GM12878 (cell line): ENCODE measurements around the gene NT5DC4. TPM values are rescaled to one million over a fixed set of nuclear protein-coding genes. Genes with fewer than 3 reads are reported as not detected.

Source experiments
- ATAC-seq: fragments of 200-7000 bp; cut with Tn5 transposase; 3 replicates; pipeline ENCODE4 v1.9.1; 2020; ENCODE audit warnings: mild to moderate bottlenecking, moderate library complexity
- BruUV-seq: library from RNA; stranded (reverse); fragments of 400-500 nt; replicated peaks from 2 replicates; lab custom pipeline; 2021; lab: Mats Ljungman, UMichigan
- CTCF ChIA-PET: fragments of 300-600 bp; sonication (Branson Sonifier 250); formaldehyde crosslinking; extraction: SDS; loops from one replicate; lab custom pipeline; 2021; ENCODE audit warnings: inconsistent platforms; lab: Yijun Ruan, JAX
- POLR2A ChIA-PET: fragments of 350-600 bp; formaldehyde crosslinking; extraction: SDS; loops from one replicate; lab custom pipeline; 2021; ENCODE audit warnings: inconsistent platforms; lab: Charles Lee
- RAD21 ChIA-PET: fragments of 300-600 bp; sonication (Branson Sonifier 250); formaldehyde crosslinking; loops from one replicate; lab custom pipeline; 2023; ENCODE audit warnings: antibody characterized with exemption; ENCODE audit not compliant: unreplicated experiment; lab: Charles Lee
- SMC1A ChIA-PET: fragments of 300-600 bp; sonication (Branson Sonifier 250); formaldehyde crosslinking; loops from one replicate; lab custom pipeline; 2023; ENCODE audit not compliant: unreplicated experiment, uncharacterized antibody; lab: Charles Lee
- DNase-seq: peaks from one replicate; pipeline ENCODE4 v3.0.0-alpha.2; 2011; ENCODE audit warnings: low read depth, low spot score
- FAIRE-seq: peaks from 3 replicates; lab custom pipeline; 2011; peaks lifted over from hg19 to GRCh38; lab: Jason Lieb, UNC
- H2AFZ ChIP-seq: 2 replicates; pipeline ENCODE4 v1.6.0; 2011; ENCODE audit warnings: low read depth, low read length, control low read depth; ENCODE audit not compliant: control insufficient read depth
- H3K27ac ChIP-seq: 2 replicates; pipeline ENCODE4 v1.5.1; 2011; ENCODE audit warnings: control low read depth; ENCODE audit not compliant: control insufficient read depth, insufficient read depth
- H3K27me3 ChIP-seq, 2 experiments: replicated peaks in 1 of 2; 2 replicates each; pipeline versions ENCODE4 v1.6.0 to v1.6.1; 2011; ENCODE audit warnings: low read length in 1 of 2; ENCODE audit not compliant: control insufficient read depth in 2 of 2, insufficient read depth in 2 of 2
- H3K36me3 ChIP-seq, 2 experiments: 2 replicates each; pipeline ENCODE4 v1.5.1; 2011; ENCODE audit warnings: low read length in 1 of 2; ENCODE audit not compliant: control insufficient read depth in 2 of 2, insufficient read depth in 2 of 2
- H3K4me1 ChIP-seq: 2 replicates; pipeline ENCODE4 v1.6.1; 2011; ENCODE audit warnings: mild to moderate bottlenecking, low read length, moderate library complexity, mixed read lengths; ENCODE audit not compliant: control insufficient read depth, insufficient read depth
- H3K4me2 ChIP-seq: 2 replicates; pipeline ENCODE4 v1.6.0; 2011; ENCODE audit warnings: control low read depth; ENCODE audit not compliant: control insufficient read depth, insufficient read depth
- H3K4me3 ChIP-seq: fragments of 200-600 bp; sonication (generic); 2 replicates; pipeline ENCODE4 v1.5.1; 2016
- H3K79me2 ChIP-seq: 2 replicates; pipeline ENCODE4 v1.6.0; 2011; ENCODE audit warnings: low read length; ENCODE audit not compliant: control insufficient read depth, insufficient read depth
- H3K9ac ChIP-seq: 2 replicates; pipeline ENCODE4 v1.8.0; 2011; ENCODE audit warnings: low read length, control low read depth, mixed read lengths; ENCODE audit not compliant: control insufficient read depth, insufficient read depth
- H3K9me3 ChIP-seq: replicated peaks from 3 replicates; pipeline ENCODE4 v1.5.1; 2011; ENCODE audit warnings: mild to moderate bottlenecking, low read length; ENCODE audit not compliant: control insufficient read depth, insufficient read depth
- H4K20me1 ChIP-seq: 2 replicates; pipeline ENCODE4 v1.6.0; 2011; ENCODE audit not compliant: control insufficient read depth, insufficient read depth
- CHD1 ChIP-seq: IDR thresholded peaks from 2 replicates; pipeline ENCODE4 v1.6.1; 2012; ENCODE audit warnings: low read depth, low read length, improper control_type of control experiment
- CREB1 ChIP-seq: IDR thresholded peaks from 2 replicates; pipeline ENCODE4 v1.6.1; 2012; ENCODE audit warnings: low read depth, mild to moderate bottlenecking, inconsistent platforms
- DPF2 ChIP-seq: fragments of 450-650 bp; IDR thresholded peaks from 2 replicates; pipeline ENCODE4 v1.6.1; 2017; ENCODE audit warnings: mild to moderate bottlenecking
- JUND ChIP-seq: IDR thresholded peaks from 2 replicates; pipeline ENCODE4 v1.6.1; 2012; ENCODE audit warnings: low read depth, mild to moderate bottlenecking, low read length, improper control_type of control experiment, moderate library complexity
- LARP7 ChIP-seq: fragments of 450-650 bp; IDR thresholded peaks from 2 replicates; pipeline ENCODE4 v1.6.1; 2017; ENCODE audit warnings: mild to moderate bottlenecking
- NFYB ChIP-seq: IDR thresholded peaks from 2 replicates; pipeline ENCODE4 v1.6.1; 2011; ENCODE audit warnings: low read depth, mild to moderate bottlenecking, low read length, improper control_type of control experiment, moderate library complexity; ENCODE audit not compliant: insufficient read depth
- PAX8 ChIP-seq: fragments of 450-650 bp; IDR thresholded peaks from 2 replicates; pipeline ENCODE4 v1.6.1; 2017; ENCODE audit warnings: mild to moderate bottlenecking, moderate library complexity
- RFX5 ChIP-seq: IDR thresholded peaks from 2 replicates; pipeline ENCODE4 v1.6.1; 2011; ENCODE audit warnings: low read depth, low read length, improper control_type of control experiment
- WRNIP1 ChIP-seq: IDR thresholded peaks from 2 replicates; pipeline ENCODE4 v1.6.1; 2011; ENCODE audit warnings: low read depth, low read length, improper control_type of control experiment, borderline replicate concordance
- ZSCAN29 ChIP-seq: fragments of 450-650 bp; IDR thresholded peaks from 2 replicates; pipeline ENCODE4 v1.6.1; 2017; ENCODE audit warnings: mild to moderate bottlenecking, moderate library complexity
- WGBS: methylation state at CpG from one replicate; pipeline ENCODE4 v1.1.6; 2016; ENCODE audit warnings: low lambda C conversion rate; ENCODE audit not compliant: insufficient replicate concordance, insufficient coverage; ENCODE audit errors: missing lambda C conversion rate; 5-methylcytosine and 5-hydroxymethylcytosine counted together
- in situ Hi-C: fragments of 300-500 bp; cut with MboI; formaldehyde crosslinking; loops from 9 replicates; pipeline ENCODE4 v1.14.3; 2018; ENCODE audit warnings: mixed read lengths
- intact Hi-C: fragments of 100-400 bp; cut with micrococcal nuclease; formaldehyde crosslinking; loops from one replicate; pipeline ENCODE4 v1.14.2; 2022; ENCODE audit not compliant: unreplicated experiment
- polyA plus RNA-seq, 11 experiments: library from polyadenylated mRNA; depleted of rRNA in 4 of 11; unstranded in 6 of 11; stranded (reverse) in 5 of 11; fragments of >200 nt; fragmentation: Nextera tagmentation in 4 of 11; fragmentation: Illumina TruSeq in 1 of 11; extraction: Ambion mirVana in 4 of 11; extraction: Trizol in 1 of 11; gene quantifications; 1 replicate in 1 of 11; 2 replicates in 10 of 11; pipeline versions ENCODE4 v1.2.1 to v1.2.3, GENCODE V29; 2011 to 2016; ENCODE audit warnings: inconsistent platforms in 2 of 11, missing spikeins in 2 of 11, low read depth in 1 of 11
- total RNA-seq, 4 experiments: library from RNA; depleted of rRNA in 3 of 4; stranded (reverse); fragments of >200 nt in 3 of 4; fragmentation: Illumina TruSeq in 1 of 4; extraction: Trizol in 1 of 4; gene quantifications; 2 replicates each; pipeline versions ENCODE4 v1.2.1 to v1.2.3, GENCODE V29; 2013 to 2021
- TF ChIP-seq, protein P1 (sequence below): fragments of 450-650 bp; IDR thresholded peaks from 2 replicates; pipeline ENCODE4 v1.6.1; 2016; ENCODE audit warnings: mild to moderate bottlenecking

Gene NT5DC4
- total and polyA plus RNA-seq, 10 of the 15 experiments (the other 5 are each of a cell fraction or from before 2014, with no cell fraction given): 0.04 to 2.6 (median 0.32) TPM; not detected in 2

DNA sequence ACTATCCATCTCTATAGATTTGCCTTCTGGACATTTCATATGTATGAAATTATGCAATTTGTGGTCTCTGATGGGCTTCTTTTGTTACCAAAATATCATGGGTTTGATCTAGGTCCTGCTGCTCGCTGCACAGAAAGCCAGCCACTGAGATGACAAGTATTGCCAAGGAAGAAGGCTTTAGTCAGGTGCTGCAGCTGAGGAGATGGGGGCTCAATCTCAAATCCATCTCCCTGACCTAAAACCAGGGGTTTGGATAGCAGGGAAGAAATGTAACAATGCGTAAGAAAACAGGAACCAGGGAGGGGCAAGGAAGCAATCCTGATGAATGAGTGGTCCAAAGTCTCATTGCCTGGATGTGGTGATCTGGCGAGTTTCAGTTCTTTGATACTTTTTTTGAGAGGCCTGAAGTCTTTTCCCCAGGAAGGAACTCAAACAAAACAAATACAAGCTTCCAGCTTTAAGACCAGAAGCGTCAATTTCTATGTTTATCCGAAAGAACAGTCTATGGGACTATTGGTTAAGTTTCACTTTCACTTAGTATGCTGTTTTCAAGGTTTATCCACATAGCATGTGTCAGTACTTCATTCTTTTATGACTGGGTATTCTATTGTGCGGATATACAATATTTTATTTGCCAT is 47.0 kb downstream of the NT5DC4 start (continued):
- TF ChIP-seq CHD1: no peak
- no peak for TF ChIP-seq WRNIP1
- TF ChIP-seq DPF2: no peak
- TF ChIP-seq, protein P1, sequence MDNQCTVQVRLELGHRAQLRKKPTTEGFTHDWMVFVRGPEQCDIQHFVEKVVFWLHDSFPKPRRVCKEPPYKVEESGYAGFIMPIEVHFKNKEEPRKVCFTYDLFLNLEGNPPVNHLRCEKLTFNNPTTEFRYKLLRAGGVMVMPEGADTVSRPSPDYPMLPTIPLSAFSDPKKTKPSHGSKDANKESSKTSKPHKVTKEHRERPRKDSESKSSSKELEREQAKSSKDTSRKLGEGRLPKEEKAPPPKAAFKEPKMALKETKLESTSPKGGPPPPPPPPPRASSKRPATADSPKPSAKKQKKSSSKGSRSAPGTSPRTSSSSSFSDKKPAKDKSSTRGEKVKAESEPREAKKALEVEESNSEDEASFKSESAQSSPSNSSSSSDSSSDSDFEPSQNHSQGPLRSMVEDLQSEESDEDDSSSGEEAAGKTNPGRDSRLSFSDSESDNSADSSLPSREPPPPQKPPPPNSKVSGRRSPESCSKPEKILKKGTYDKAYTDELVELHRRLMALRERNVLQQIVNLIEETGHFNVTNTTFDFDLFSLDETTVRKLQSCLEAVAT: no peak
- no peak for TF ChIP-seq RFX5

DNA sequence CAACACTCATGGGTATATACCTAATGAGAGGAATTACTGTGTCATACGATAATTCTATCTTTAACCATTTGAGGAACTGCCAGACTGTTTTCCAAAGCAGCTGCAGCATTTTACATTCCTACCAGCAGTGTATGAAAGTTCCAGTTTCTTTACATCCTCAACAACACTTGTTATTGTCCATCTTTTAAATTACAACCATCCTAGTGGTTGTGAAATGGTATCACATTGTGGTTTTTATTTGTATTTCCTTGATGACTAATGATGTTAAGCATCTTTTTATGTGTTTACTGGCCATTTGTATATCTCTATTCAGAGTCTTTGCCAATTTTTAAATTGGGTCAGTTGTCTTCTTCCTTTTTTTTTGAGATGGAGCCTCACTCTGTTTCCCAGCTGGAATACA is 47.6 kb downstream of the NT5DC4 start:
- no peak for ATAC-seq
- Histone ChIP-seq H3K9ac (no peak overlapping the region), H3K9me3 (peaks cover 5% of the 10 kb centered on the region; the same call in 1 of the 3 replicates), H3K27ac (no peak overlapping the region), H3K4me2 (no peak overlapping the region), H3K4me1 (peaks cover 3% of the 10 kb centered on the region), H3K79me2 (peaks cover 10% of the 10 kb centered on the region), H4K20me1 (no peaks in the 10 kb centered on the region), H3K27me3 (no peaks in the 10 kb centered on the region), H3K36me3 (no peaks in the 10 kb centered on the region), H2AFZ (no peak overlapping the region), H3K4me3 (no peak overlapping the region)
- in situ Hi-C loops: no loop called here
- DNase-seq: no peak
- ChIA-PET RAD21 (no interaction called here), SMC1A (interaction anchor here (1.2 to 2.0 kb wide), 3 partner anchors 12 to 16 kb away, joined by 3 to 6 read pairs (median 3); partner anchors contain the start of gene IL1A), POLR2A (interaction anchor here (0.7 kb wide), 1 partner anchor 33 kb away, joined by 3 read pairs; no protein-coding TSS in a partner anchor), CTCF (no interaction called here)
- no peak for TF ChIP-seq LARP7
- no peak for TF ChIP-seq ZSCAN29
- no peak for TF ChIP-seq JUND
- no peak for TF ChIP-seq PAX8
- TF ChIP-seq NFYB: no peak
- no peak for TF ChIP-seq CREB1
- BruUV-seq: no TSS peak
- WGBS: 0% methylated on average over 1 of the region's 1 CpG
- no peak for FAIRE-seq
- intact Hi-C loops: no loop called here
